Endodermal cell (in vitro differentiated cells): ENCODE data around the gene DUSP7. TPM values are rescaled to one million over a fixed set of nuclear protein-coding genes. Genes with fewer than 3 reads are reported as not detected.

Source experiments
- DNase-seq: peaks from one replicate; pipeline ENCODE4 v3.0.0-alpha.2; 2017
- H3K27ac ChIP-seq: 2 replicates; pipeline ENCODE4 v1.5.1; 2013; ENCODE audit warnings: mild to moderate bottlenecking, low read depth, low read length, moderate library complexity
- H3K27me3 ChIP-seq: 2 replicates; pipeline ENCODE4 v1.6.1; 2013; ENCODE audit warnings: mild to moderate bottlenecking, low read length, moderate library complexity; ENCODE audit not compliant: insufficient read depth, control insufficient read depth, poor library complexity, severe bottlenecking
- H3K36me3 ChIP-seq: 2 replicates; pipeline ENCODE4 v1.7.0; 2013; ENCODE audit warnings: mild to moderate bottlenecking, low read length, moderate library complexity; ENCODE audit not compliant: control insufficient read depth, insufficient read depth
- H3K4me1 ChIP-seq: one replicate; pipeline ENCODE4 v1.7.0; 2013; ENCODE audit warnings: low read length; ENCODE audit not compliant: control insufficient read depth, insufficient read depth
- H3K4me3 ChIP-seq: 2 replicates; pipeline ENCODE4 v1.5.1; 2013; ENCODE audit warnings: mild to moderate bottlenecking, low read length, moderate library complexity
- H3K9ac ChIP-seq: 2 replicates; pipeline ENCODE4 v1.6.1; 2013; ENCODE audit warnings: mild to moderate bottlenecking, low read length, moderate library complexity; ENCODE audit not compliant: poor library complexity, severe bottlenecking; ENCODE audit errors: extremely low read depth
- H3K9me3 ChIP-seq: 2 replicates; pipeline ENCODE4 v1.6.1; 2013; ENCODE audit warnings: mild to moderate bottlenecking, low read length, moderate library complexity; ENCODE audit not compliant: control insufficient read depth
- H3K27ac Mint-ChIP-seq: 2 replicates; pipeline ENCODE4 v1.8.0; 2020; ENCODE audit warnings: mixed read lengths
- H3K27me3 Mint-ChIP-seq: 2 replicates; pipeline ENCODE4 v1.8.0; 2021; ENCODE audit warnings: mild to moderate bottlenecking, mixed read lengths; ENCODE audit not compliant: insufficient read depth
- H3K36me3 Mint-ChIP-seq: 2 replicates; pipeline ENCODE4 v1.8.0; 2020; ENCODE audit warnings: low read depth, mixed read lengths
- H3K4me1 Mint-ChIP-seq: 2 replicates; pipeline ENCODE4 v1.8.0; 2020; ENCODE audit warnings: mixed read lengths
- H3K4me3 Mint-ChIP-seq: 2 replicates; pipeline ENCODE4 v1.8.0; 2020; ENCODE audit warnings: mild to moderate bottlenecking, moderate library complexity, mixed read lengths
- H3K9me3 Mint-ChIP-seq: 2 replicates; pipeline ENCODE4 v1.8.0; 2020; ENCODE audit warnings: mild to moderate bottlenecking, mixed read lengths
- CTCF ChIP-seq: fragments of 200-600 bp; sonication (generic); conservative IDR thresholded peaks from 2 replicates; pipeline ENCODE4 v1.5.0; 2021; ENCODE audit warnings: antibody characterized with exemption, mild to moderate bottlenecking
- WGBS, 2 experiments: methylation state at CpG; one replicate each; pipeline versions ENCODE4 v1.1.5 to v1.1.7; 2013; ENCODE audit warnings: missing lambda C conversion rate in 2 of 2, mixed read lengths in 1 of 2; ENCODE audit not compliant: insufficient coverage in 1 of 2, insufficient read length in 1 of 2; 5-methylcytosine and 5-hydroxymethylcytosine counted together
- total RNA-seq, 2 donors: library from RNA; stranded (reverse); fragmentation: NEBNext Ultra II Directional in 1 of 2; extraction: Animal tissue kit (Norgen Biotek cat#: 25700) in 1 of 2; gene quantifications; 2 replicates in 1 of 2; 3 replicates in 1 of 2; pipeline ENCODE4 v1.2.1, GENCODE V29; 2021

DUSP7 gene
- total RNA-seq, 2 donors from 2014 or later = 14.2 to 16.7 TPM

GRCh38 chr3:52039846-52040245 lies 16.5 kb downstream of the DUSP7 start:
- TF ChIP-seq CTCF = no peak
- no peaks in the 10 kb centered on the region for H3K9me3 Mint-ChIP-seq
- WGBS, 2 experiments = 78 to 90% methylated on average over 9 to 17 of the region's 17 CpGs
- no peak overlapping the region for H3K27ac Mint-ChIP-seq
- no peaks in the 10 kb centered on the region for H3K9me3 ChIP-seq
- H3K36me3 ChIP-seq = no peaks in the 10 kb centered on the region
- H3K27ac ChIP-seq = peak overlapping the region; percentile 84
- H3K27me3 Mint-ChIP-seq = no peaks in the 10 kb centered on the region
- no peaks in the 10 kb centered on the region for H3K4me1 ChIP-seq
- no peaks in the 10 kb centered on the region for H3K36me3 Mint-ChIP-seq
- no peaks in the 10 kb centered on the region for H3K27me3 ChIP-seq
- H3K4me3 Mint-ChIP-seq = no peak overlapping the region
- no peak overlapping the region for H3K9ac ChIP-seq
- peaks cover 11% of the 10 kb centered on the region for H3K4me1 Mint-ChIP-seq
- DNase-seq = no peak
- H3K4me3 ChIP-seq = no peak overlapping the region

GRCh38 chr3:52039426-52039825 lies 16.9 kb downstream of the DUSP7 start:
- H3K4me1 ChIP-seq = no peaks in the 10 kb centered on the region
- H3K9ac ChIP-seq = no peak overlapping the region
- peak overlapping the region; percentile 84 for H3K27ac ChIP-seq
- Mint-ChIP-seq H3K4me3 (no peak overlapping the region), H3K27me3 (no peaks in the 10 kb centered on the region), H3K36me3 (no peaks in the 10 kb centered on the region), H3K9me3 (no peaks in the 10 kb centered on the region), H3K27ac (no peak overlapping the region), H3K4me1 (peaks cover 11% of the 10 kb centered on the region)
- no peak overlapping the region for H3K4me3 ChIP-seq
- DNase-seq = no peak
- no peak for TF ChIP-seq CTCF
- no peaks in the 10 kb centered on the region for H3K27me3 ChIP-seq
- WGBS, 2 experiments = 91 to 96% methylated on average over 3 to 4 of the region's 4 CpGs
- no peaks in the 10 kb centered on the region for H3K9me3 ChIP-seq
- no peaks in the 10 kb centered on the region for H3K36me3 ChIP-seq

- Histone ChIP-seq H3K27ac (no peak overlapping the region), H3K4me3 (no peak overlapping the region), H3K27me3 (no peaks in the 10 kb centered on the region), H3K9ac (no peak overlapping the region), H3K4me1 (no peaks in the 10 kb centered on the region), H3K36me3 (no peaks in the 10 kb centered on the region), H3K9me3 (no peaks in the 10 kb centered on the region)
- TF ChIP-seq CTCF = no peak
- no peak overlapping the region for H3K4me3 Mint-ChIP-seq
- H3K4me1 Mint-ChIP-seq = peaks cover 6% of the 10 kb centered on the region
- WGBS, 2 experiments = 98 to 100% methylated on average over 1 to 6 of the region's 6 CpGs
- H3K9me3 Mint-ChIP-seq = no peaks in the 10 kb centered on the region
- no peak for DNase-seq
- no peaks in the 10 kb centered on the region for H3K36me3 Mint-ChIP-seq
- no peak overlapping the region for H3K27ac Mint-ChIP-seq
- no peaks in the 10 kb centered on the region for H3K27me3 Mint-ChIP-seq
Measured at GRCh38 chr3:52038227-52038626, 18.1 kb downstream of the DUSP7 start.
